OCI-LY1 (cell line): ENCODE data around the gene CDH1.

Source experiments
- H2AFZ ChIP-seq: fragments of 200-600 bp; sonication (generic), shearing (Covaris generic); 2 replicates; pipeline ENCODE4 v1.6.0; 2014; ENCODE audit warnings: antibody characterized with exemption, mild to moderate bottlenecking, low read length
- H3F3A ChIP-seq: fragments of 200-600 bp; sonication (generic), shearing (Covaris generic); 2 replicates; pipeline ENCODE4 v1.6.0; 2014; ENCODE audit warnings: mild to moderate bottlenecking, antibody characterized with exemption, low read length, moderate library complexity; ENCODE audit not compliant: insufficient read depth
- H3K27ac ChIP-seq: fragments of 200-600 bp; sonication (generic); 2 replicates; pipeline ENCODE4 v1.5.1; 2014; ENCODE audit warnings: low read length, mixed run types, mild to moderate bottlenecking, low read depth; ENCODE audit not compliant: poor library complexity, severe bottlenecking
- H3K27me3 ChIP-seq: fragments of 200-600 bp; sonication (generic); 2 replicates; pipeline ENCODE4 v1.6.0; 2014; ENCODE audit warnings: antibody characterized with exemption, mild to moderate bottlenecking, low read length, moderate library complexity; ENCODE audit not compliant: insufficient read depth
- H3K36me3 ChIP-seq: fragments of 200-600 bp; sonication (generic); 2 replicates; pipeline ENCODE4 v1.6.1; 2014; ENCODE audit warnings: mild to moderate bottlenecking, antibody characterized with exemption, low read length, moderate library complexity, mixed read lengths; ENCODE audit not compliant: insufficient read depth
- H3K4me1 ChIP-seq: fragments of 200-600 bp; sonication (generic); 2 replicates; pipeline ENCODE4 v1.5.1; 2014; ENCODE audit warnings: mild to moderate bottlenecking, low read length, moderate library complexity; ENCODE audit not compliant: insufficient read depth, severe bottlenecking
- H3K4me2 ChIP-seq: fragments of 200-600 bp; sonication (generic), shearing (Covaris generic); 2 replicates; pipeline ENCODE4 v1.6.1; 2014; ENCODE audit warnings: low read length
- H3K4me3 ChIP-seq: fragments of 200-600 bp; sonication (generic); 2 replicates; pipeline ENCODE4 v1.5.1; 2014; ENCODE audit warnings: low read length, low read depth, mild to moderate bottlenecking, mixed read lengths; ENCODE audit not compliant: poor library complexity, severe bottlenecking
- H3K79me2 ChIP-seq: fragments of 200-600 bp; shearing (Covaris generic); 2 replicates; pipeline ENCODE4 v1.6.1; 2016; ENCODE audit warnings: mixed run types, low read length, mixed read lengths; ENCODE audit not compliant: insufficient read depth
- H3K9ac ChIP-seq: fragments of 200-600 bp; sonication (generic), shearing (Covaris generic); 2 replicates; pipeline ENCODE4 v1.6.1; 2014; ENCODE audit warnings: mild to moderate bottlenecking, low read length, mixed read lengths
- H3K9me2 ChIP-seq: fragments of 200-600 bp; sonication (generic), shearing (Covaris generic); 2 replicates; pipeline ENCODE4 v1.6.1; 2014; ENCODE audit warnings: low read depth, mild to moderate bottlenecking, low read length, mixed read lengths
- H3K9me3 ChIP-seq: fragments of 200-600 bp; shearing (Covaris generic); 2 replicates; pipeline ENCODE4 v1.6.1; 2014; ENCODE audit warnings: low read length, mixed read lengths
- H4K20me1 ChIP-seq: fragments of 200-600 bp; sonication (generic), shearing (Covaris generic); 2 replicates; pipeline ENCODE4 v1.6.0; 2016; ENCODE audit warnings: mild to moderate bottlenecking, low read length; ENCODE audit not compliant: insufficient read depth
- CTCF ChIP-seq: fragments of 200-600 bp; sonication (generic), shearing (Covaris generic); IDR thresholded peaks from 2 replicates; pipeline ENCODE4 v1.5.1; 2017; ENCODE audit warnings: mild to moderate bottlenecking, antibody characterized with exemption, low read length, moderate library complexity, mixed read lengths
- EZH2 ChIP-seq: fragments of 200-600 bp; sonication (generic), shearing (Covaris generic); IDR thresholded peaks from 2 replicates; pipeline ENCODE4 v1.8.0; 2017; ENCODE audit warnings: borderline replicate concordance, mixed run types, mild to moderate bottlenecking, antibody characterized with exemption, low read length, moderate library complexity, mixed read lengths

Gene CDH1

DNA sequence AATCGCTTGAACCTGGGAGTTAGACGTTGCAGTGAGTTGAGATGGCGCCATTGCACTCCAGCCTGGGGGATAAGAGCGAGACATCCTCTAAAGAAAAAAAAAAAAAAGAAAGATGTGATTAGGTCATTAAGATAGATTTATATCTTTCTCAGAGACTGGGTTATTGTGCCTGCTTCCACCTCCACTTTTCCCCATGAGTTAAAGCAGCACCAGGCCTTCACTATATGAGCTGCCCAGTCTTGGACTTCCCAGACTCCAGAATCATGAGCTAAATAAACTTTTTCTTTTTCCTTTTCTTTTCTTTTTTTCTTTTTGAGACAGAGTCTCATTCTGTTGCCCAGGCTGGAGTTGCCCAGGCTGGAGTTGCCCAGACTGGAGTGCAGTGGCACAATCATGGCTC, 19.4 kb upstream of the CDH1 start:
- H3K4me3 ChIP-seq = no peak overlapping the region

GRCh38 chr16:68718590-68718989, 18.5 kb upstream of the CDH1 start:
- no peaks in the 10 kb centered on the region for H3K27me3 ChIP-seq
- TF ChIP-seq EZH2 = no peak
- TF ChIP-seq CTCF = no peak
- no peaks in the 10 kb centered on the region for H4K20me1 ChIP-seq
- H3K9ac ChIP-seq = no peak overlapping the region
- H3K79me2 ChIP-seq = no peaks in the 10 kb centered on the region
- no peaks in the 10 kb centered on the region for H3F3A ChIP-seq
- H3K27ac ChIP-seq = no peak overlapping the region
- H3K4me2 ChIP-seq = no peak overlapping the region
- no peaks in the 10 kb centered on the region for H3K4me1 ChIP-seq
- no peaks in the 10 kb centered on the region for H3K9me2 ChIP-seq
- no peaks in the 10 kb centered on the region for H3K9me3 ChIP-seq
- H3K36me3 ChIP-seq = no peaks in the 10 kb centered on the region
- H3K4me3 ChIP-seq = no peak overlapping the region
- no peak overlapping the region for H2AFZ ChIP-seq

More for the DNA sequence above, 19.4 kb upstream of the CDH1 start:
- Histone ChIP-seq H3K9me2 (no peaks in the 10 kb centered on the region), H3K27ac (no peak overlapping the region), H3K4me2 (no peak overlapping the region), H3K4me1 (no peaks in the 10 kb centered on the region), H2AFZ (no peak overlapping the region), H3K9me3 (no peaks in the 10 kb centered on the region), H3F3A (no peaks in the 10 kb centered on the region), H3K79me2 (no peaks in the 10 kb centered on the region), H3K27me3 (no peaks in the 10 kb centered on the region), H3K36me3 (no peaks in the 10 kb centered on the region), H4K20me1 (no peaks in the 10 kb centered on the region), H3K9ac (no peak overlapping the region)
- no peak for TF ChIP-seq CTCF
- TF ChIP-seq EZH2 = no peak

GRCh38 chr16:68719993-68720489, 17.1 kb upstream of the CDH1 start:
- H3K79me2 ChIP-seq = no peaks in the 10 kb centered on the region
- no peaks in the 10 kb centered on the region for H3K4me1 ChIP-seq
- H3K9me2 ChIP-seq = no peaks in the 10 kb centered on the region
- no peaks in the 10 kb centered on the region for H3F3A ChIP-seq
- H2AFZ ChIP-seq = no peak overlapping the region
- H3K36me3 ChIP-seq = no peaks in the 10 kb centered on the region
- no peaks in the 10 kb centered on the region for H3K27me3 ChIP-seq
- no peak overlapping the region for H3K4me2 ChIP-seq
- no peaks in the 10 kb centered on the region for H3K9me3 ChIP-seq
- H3K4me3 ChIP-seq = no peak overlapping the region
- H3K9ac ChIP-seq = no peak overlapping the region
- no peak overlapping the region for H3K27ac ChIP-seq
- TF ChIP-seq EZH2 (no peak), CTCF (no peak)
- no peaks in the 10 kb centered on the region for H4K20me1 ChIP-seq
